ENCODE measurements around the gene GLB1L2.
"Not testable (repeated sequence)": the region's sequence is repeated elsewhere in the genome, so short reads cannot be mapped to it uniquely, and the experiment has no call there.

The GLB1L2 gene

DNA sequence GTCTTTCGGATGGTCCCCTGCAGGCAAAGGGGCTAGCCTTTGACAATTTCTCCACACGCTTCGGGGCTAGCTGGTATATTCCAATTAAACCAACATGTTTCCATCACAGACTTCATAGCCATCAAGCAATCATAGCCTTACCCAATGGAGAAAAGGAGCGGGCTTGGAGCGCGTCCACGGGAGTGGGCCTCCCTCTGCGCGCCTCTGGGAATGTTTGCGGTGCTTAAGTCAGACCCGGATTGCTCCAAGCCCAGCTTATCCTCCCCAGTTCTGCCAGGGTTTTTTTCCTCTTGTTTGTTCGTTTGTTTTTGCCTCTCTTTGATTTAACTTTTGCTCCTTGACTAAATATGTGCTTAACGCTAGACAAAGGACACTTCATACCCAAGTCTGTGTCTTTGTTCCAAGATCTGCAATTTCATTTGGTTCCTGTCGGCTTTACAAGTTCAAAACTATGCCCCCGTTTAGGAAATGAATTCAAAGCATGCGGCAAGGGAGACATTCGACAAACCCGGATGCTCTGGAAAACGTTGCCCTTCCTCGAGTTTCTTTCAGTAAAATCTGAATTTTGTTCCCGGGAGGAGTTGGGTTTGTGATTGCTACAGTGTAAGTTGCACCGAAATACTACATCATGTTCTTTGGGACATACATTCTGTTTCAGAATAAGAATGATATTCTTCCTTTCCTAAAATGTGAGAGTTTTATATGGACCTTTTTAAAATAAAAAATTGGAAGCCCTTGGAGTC is 1.0 kb upstream of the GLB1L2 start:
- DNase-seq, result no peak

DNA sequence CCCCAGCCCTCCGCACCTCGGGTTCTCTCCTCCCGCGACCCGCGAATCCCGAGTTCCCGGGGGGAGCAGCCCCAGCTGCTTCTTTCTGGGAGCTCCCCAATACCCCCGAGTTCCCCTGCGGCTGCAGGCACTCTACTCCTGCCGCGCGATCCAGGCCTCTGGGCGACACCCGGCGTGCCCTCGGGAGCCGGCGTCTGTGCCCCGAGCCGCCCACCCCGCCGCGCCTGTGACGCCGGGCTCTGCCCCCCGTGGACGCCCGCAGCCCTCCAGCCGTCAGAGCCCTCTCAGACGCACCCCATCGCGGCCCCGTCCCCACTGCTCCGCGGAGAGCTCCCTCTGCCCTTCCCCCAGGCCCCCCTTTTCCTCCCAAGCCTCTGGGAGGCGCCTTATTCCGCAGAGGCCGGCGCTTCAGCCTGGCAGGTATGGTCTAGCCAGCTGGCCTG is 422 bp downstream of the GLB1L2 start:
- no peak for DNase-seq

DNA sequence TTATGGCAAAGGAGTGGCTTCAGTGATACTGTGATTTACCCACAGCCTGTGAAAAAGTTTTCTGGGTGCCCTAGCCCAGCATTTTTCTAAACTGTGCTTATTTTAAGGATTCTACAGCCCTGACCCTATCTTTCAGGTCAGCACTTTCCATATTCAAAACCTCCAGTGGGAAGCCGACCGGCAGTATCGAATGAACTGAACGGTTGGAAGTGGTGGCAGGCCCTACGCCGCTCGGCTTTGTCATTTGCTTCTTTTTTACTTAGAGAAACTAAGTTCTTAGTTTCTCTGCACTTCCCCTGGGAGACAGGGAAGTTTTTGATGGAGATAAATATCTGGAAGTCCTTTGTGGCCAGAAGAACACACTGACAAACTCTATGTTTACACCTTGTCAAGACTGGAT is 994 bp downstream of the GLB1L2 start:
- no peak for DNase-seq

DNA sequence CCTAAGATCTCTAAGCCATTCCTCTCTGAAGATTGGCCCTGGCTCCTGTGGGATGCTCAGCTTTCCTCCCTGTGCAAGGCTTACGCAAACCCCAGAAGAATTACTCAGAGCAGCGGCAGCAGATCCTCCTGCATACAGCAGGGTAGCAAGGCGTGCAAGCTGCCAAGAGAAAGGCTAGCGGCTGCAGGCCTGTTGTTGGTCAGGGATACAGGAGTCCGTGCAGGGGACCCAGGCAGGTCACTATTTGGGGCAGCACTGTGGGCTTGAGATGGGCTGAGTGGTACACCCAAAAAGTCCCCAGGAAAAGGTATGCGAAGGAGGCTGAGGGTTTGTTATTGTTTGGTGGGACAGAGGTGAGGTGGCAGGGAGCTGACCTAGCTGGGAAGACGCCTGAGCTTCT is 1.5 kb downstream of the GLB1L2 start:
- no peak for DNase-seq

DNA sequence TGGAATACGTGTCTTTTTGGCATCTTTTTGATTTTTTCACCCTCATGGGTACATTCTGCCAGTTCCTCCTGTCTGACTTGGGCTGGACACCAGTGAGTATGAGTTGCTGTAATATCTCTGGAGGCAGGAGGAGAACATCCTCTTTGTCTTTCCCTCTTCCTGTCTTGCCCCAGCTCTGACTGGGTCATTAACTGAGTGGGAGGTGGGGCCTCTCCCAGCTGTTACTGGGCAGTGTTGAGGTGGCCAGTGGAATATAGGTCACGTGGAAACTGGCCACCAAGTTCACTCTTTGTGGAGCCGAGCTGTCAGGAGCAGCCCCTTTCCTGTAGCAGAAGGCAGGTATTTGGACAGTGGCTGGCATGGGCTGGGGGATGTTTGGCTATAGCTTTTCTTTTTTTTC is 2.2 kb downstream of the GLB1L2 start:
- no peak for DNase-seq

DNA sequence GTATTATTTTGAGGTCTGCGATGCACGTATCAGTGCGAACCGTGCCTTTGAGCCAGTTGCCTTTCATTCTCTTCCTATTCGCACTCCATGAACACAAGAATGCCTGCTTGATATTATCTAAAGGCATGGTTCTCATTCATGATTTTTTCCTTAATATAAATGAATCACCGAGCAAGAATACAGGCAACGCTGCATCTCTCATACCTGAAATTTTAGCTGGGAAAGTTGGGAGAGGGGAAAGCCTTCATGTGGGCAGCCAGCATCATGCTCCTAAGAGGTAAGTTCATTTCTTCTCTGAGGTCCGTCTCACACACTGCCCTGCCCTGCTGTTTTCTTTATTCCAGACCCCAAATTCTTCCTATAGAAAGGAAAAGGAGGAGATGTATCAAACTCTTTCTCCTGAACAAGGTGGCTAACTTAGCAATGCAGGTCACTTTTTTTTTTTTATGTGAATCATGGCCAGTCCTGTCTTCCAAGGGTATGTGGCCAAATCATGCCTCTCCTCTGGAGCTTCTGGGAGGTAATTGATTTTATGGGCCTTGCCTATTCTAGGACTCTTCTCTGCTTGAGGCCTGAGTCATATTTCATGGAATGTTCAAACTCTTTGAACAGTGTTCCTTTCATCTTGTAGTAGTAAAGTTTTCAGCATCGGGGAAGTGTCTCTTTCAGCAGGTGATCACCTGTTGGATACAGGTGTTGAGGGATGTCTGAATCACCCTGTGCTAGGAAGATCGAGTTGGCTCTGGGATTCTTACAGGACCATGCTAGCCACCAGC is 3.2 kb downstream of the GLB1L2 start:
- DNase-seq, result no peak

DNA sequence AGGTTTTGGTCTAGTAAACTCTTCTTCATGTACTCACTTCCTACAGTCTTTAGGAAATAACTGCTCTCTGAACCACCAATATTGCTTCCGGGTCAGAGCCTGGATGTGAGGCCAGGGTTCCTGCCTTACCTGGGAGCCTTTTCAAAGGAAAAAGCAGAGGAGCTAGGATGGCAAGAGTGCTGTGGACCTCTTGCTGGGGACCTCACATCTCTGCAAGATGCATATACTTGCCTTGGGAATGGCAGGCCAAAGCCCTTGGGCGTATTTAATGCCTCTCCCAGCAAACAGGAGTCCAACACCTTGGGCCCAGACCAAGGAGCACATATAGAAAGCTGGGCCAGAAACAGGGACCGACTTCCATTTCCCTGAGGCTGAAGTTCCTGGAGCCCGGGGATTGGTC is 5.3 kb downstream of the GLB1L2 start:
- DNase-seq, result no peak

DNA sequence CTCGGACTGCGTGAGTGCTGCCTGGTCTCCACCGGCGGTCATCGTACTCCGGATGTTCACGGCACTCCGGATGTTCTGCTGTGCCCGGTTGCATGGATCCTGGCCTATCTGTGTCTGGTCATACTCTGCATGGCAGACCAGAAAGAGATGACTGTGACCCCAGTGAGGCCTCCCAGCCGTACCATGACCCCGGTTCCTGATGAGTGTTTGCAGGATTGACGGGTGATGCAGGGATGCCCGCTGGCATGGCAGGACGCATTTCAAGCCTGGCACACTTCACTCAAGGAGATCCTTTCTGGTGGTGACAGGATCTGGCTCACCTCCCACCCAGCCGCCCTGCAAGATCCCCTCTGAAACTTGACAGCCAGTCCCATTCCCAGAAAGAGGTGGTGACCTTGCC is 6.3 kb downstream of the GLB1L2 start:
- DNase-seq, result no peak

DNA sequence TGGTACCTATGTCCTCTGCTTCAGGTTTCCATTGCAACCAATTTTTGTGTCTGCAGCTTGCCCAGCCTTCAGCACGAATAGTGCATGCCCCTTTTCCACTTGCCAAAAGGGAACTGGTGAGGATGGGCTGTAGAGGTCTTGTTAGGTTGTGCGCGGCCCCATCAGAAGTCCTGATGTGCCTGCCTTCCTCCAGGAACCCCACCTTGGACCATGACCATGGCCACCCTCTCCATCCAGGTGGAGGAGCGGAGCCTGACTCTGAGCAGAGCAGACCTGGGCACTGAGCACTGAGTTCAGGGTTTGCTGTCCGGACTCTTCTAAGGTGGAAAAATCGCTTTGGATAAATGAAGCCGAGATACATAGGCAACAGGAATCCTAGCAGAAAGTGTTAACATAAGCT is 6.9 kb downstream of the GLB1L2 start:
- no peak for DNase-seq

DNA sequence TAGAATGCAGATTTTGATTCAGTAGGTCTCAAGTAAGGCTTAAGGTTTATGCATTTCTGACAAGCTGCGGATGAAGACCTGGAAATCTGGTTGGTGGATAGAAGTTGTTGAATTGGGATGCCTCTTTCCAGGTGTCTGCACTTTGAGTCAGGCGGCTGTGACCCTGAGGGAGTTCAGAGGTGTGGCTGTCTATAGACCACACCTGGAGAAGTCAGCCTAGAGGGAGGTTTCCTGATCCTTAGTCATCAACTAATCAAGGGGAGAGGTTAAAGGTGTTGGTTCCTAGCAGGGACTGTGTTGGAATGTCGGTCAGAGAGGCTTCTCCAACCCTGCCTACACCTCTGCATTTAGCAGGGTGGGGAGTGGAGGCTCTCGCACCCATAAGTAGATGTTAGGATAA is 8.0 kb downstream of the GLB1L2 start:
- DNase-seq, result no peak

DNA sequence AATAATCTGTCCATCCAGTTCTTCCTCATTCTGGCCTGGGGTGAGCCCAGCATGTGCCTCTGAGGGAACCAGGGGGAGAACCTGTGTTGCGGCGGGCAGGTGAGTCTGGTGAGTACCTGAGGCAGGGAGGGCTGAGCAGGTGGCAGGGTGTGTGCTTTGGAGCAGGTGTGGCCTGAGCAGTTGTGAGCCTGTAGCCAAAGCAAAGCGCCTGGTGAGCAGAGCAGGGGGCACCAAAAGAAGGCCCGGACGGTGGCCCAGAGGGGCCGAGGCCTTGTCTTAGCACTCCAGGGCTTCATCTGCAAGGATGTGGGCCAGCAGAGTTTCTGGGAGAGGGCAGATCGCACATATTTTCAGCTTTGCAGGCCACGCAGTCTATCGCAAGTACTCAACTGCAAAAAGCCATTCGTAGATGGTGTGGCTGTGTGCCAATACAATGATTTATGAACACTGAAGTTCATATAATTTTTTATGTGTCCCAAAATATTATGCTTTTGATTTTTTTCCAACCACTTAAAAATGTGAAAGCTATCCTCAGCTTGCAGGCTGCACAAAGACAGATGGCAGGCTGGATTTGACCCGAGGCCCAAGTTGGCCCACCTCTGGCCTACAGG is 8.7 kb downstream of the GLB1L2 start:
- no peak for DNase-seq

DNA sequence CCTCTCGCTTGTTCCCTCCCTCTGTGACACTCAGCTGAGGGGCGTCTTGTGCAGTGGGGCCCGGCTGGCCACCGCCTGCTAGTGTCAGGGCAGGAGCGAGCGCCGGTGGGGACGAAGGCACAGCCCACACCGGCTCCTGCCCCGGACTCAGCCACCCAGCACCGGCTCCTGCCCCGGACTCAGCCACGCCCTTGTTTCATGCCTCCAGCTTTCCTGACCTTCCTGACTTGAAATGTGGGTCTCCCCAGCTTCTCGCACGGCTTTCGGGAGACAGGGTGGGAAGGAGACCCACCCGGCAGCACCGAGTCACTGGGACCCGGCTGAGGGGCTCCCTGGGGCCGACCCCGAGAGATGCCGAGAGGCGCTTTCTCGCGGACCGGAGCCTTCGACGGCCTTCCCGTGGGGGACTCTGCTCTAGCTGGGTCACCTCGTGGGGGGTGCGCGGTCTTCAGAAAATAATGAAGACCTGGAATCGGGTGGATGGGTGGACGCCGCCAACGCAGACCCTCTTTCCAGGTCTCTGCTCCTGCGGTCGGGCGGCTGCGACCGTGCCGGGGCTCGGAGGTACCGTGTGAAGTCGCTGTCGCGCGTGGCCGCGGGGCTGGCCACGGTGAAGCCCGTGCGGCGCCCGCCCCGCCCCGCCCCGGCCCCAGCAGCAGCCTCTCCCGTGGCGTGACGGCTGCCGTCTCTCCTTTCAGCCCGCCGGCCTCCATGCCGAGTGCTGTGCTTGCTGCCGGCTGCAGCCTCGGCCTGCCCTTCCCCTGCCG is 10.2 kb downstream of the GLB1L2 start:
- DNase-seq, result no peak

DNA sequence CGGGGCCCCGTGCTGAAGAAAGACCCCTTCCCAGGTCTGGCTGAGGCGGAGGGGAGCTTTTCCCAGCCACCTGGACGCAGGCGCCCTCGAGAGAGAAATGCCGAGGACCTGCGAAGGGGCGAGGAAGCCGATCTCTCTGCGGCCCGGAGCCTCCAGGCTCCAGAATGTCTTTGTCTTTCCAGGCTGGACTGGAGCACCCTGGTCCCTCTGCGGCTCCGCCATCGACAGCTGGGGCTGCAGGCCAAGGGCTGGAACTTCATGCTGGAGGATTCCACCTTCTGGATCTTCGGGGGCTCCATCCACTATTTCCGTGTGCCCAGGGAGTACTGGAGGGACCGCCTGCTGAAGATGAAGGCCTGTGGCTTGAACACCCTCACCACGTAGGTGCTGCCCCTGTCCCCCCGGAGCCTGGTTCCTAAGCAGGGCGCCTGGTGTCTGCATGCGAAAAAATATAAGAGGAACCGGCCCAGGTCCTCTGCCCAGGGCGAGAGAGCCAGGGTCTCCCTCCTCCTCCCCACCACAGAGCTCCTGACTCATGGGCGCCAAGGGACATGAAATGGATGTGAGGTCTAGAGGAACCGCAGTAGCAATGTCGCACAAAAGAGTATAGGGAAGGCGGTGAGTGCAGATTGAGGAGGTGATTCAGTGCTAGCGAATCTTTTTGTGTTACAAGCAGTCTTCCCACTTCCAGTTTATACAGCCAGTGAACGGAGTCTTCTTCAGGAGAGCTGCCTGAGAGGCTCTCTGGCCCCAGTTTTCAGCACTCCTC is 11.0 kb downstream of the GLB1L2 start:
- DNase-seq, result no peak

DNA sequence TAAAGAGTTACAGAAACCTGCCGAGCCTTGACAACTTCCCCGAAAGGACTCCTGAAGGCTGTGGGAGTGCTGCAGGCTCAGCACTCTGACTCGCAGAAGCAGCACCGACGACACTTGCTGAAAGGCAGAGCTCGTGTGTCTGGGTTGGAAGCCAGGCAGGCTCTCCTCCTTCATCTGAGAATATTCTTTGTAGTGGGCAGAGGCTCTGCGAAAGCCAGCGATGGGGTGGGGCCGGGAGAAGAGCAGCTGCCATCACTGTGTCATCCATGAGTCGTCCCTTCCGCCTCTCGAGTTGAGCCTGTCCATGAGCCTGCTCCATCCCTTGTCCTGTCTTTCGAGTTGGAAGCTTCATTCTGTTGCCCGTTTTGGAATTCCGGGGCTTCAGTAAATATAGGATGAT is 11.9 kb downstream of the GLB1L2 start:
- DNase-seq, result no peak

DNA sequence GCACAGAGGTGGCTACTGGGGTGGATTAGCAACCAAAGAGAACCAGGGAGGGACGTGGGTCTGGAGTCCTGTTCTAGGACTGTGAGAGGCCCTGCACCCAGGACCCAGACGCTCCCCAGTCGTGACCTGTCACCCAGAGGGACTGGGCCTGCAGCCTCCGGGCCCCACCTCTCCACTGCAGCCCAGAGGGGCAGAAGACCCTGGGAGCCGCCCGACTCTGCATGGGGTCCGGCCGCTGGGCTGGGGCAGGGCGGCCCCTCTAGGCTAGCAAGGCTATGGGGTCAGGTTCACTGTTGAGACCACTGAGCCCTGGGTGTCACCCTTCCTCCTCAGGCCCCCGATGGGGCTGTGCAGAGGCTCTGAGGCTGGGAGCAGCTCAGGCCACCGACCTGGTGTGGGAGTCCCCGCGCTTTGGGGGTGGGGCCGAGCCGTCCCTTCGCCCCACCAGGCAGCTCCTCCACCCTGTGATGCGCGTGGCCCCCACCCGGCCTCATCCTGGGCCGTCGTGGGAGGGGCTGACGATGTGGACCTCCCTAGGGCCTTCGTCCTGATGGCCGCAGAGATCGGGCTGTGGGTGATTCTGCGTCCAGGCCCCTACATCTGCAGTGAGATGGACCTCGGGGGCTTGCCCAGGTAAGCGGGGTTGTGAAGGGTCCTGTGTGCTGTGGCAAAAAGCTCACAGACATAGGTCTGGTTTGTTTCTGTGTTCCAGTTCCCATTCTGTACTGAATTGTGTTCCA is 12.9 kb downstream of the GLB1L2 start:
- not testable (repeated sequence) for DNase-seq

DNA sequence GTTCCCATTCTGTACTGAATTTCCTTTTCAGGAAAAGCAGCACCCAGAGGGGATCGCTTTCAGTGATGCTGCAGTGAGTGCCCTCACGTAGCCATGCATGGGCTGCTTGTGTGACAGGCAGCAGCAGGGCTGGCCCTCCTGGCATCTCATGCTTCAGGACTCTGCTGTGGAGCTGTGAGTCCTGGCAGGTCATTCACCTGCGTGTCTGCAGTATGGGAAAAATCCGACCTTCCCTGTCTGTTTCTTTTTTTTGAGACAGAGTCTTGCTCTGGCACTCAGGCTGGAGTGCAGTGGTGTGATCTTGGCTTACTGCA is 13.4 kb downstream of the GLB1L2 start:
- DNase-seq, result no peak

DNA sequence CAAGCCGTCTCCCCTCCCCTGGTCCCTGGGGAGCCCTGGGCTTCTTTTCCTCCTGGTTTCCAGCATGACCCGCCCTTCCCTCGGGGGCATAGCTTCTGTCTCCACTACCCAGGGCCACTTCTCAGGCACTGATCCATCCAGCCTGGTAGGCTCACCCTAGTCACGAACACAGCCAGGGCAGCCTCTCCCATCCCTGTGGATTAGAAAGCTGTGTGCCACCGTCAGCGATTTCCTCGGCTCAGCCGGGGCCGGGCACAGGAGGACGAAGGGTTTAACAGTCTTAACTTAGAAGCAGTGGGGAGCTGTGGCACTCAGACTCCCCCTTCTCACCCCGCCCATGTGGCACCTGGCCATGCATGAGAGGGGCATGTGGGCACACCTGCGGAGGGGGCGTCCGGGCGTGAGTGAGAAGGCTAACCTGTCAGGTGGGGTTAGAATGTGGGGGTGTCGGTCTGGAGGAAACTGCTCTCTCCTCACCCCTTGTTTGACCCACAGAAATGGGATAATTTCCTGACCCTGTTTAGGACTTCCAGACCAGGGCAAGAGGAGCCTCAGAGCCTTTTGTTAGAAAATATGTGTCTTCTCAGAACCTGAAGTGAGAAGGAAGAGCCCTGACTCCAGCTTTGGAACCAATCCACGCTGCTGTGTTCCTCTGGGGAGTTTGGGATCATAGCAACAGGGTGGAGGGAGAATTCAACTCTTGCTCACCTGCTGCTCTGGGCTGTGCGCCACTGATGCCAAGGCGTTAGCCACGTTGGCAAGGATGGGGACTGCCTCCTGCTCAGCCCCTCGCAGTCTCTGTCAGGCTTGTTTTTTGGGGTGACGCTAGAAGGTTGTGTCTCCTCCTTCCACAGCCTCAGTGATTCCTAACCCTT is 14.6 kb downstream of the GLB1L2 start:
- no peak for DNase-seq

DNA sequence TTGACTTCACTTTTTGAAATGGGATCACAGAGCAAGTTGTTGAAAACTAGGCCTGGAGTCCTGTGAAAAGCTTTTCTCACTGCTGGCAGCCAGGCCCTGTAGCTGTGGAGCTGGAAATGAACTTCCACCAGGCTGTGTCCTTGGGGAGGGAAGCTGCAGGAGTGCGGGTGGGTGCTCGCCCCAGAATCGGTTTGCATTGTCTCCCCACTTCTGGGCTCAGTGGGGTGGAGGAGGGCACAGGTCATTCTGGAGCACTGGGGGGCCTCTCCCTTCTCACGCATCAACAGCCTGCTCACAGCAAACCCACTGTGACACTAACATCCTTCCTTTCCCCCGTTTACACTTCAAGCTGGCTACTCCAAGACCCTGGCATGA is 15.2 kb downstream of the GLB1L2 start:
- DNase-seq, result no peak

DNA sequence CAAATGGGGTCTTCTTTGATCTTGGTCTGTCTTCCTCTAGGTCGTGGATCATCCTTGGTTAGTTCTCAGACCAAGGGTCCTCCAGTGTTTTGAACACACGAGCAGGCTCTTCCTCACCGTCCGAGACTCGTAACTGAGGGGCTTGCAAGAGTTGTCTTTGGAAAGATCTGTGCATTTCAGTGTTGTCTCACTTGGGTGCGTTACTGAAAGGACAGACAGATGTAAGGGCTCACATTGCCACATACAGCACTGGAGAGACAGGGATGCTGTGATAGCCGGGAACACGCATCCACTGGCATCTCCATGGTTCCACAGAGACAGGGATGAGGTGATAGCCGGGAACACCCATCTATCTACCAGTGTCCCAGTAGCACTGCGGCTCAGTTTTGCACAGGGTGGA is 15.7 kb downstream of the GLB1L2 start:
- no peak for DNase-seq

DNA sequence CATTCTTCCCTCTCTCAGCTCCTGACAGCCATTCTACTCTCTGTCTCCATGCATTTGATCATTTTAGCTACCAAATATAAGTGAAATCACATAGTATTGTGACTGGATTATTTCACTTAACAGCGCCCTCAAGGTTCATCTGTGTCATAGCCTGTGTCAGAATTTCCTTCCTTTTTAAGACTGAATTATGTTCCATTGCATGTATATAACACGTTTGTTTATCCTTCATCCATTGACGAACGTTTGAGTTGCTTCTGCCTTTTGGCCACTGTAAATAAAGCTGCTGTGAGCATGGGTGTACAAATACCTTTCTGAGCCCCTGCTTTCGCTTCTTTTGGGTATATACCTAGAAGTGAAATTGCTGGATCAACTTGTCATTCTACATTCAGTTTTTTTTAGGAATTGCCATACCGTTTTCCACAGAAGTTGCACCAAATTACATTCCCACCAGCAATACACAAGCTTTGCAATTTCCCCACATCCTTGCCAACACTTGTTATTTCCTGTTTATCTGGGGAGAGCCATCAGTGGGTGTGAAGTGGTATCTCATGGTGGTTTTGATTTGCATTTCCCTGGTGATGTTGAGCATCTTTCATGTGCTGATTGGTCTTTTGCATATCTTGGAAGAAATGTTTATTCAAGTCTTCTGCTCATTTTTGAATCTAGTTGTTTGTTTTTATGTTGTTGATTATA is 17.5 kb downstream of the GLB1L2 start:
- DNase-seq, result no peak
